Activated CD4-positive, alpha-beta T cell treated with anti-CD3 and anti-CD28 coated beads, Interleukin-2, amount 10 ng/mL, durations not matched to agents 24 days and 14 days (primary cell): ENCODE measurements around the gene E2F4. TPM values are rescaled to one million over a fixed set of nuclear protein-coding genes. Genes with fewer than 3 reads are reported as not detected.
A peak's percentile ranks its signal among the peaks of the same experiment; 100 is the strongest.

ENCODE experiments used
- DNase-seq: peaks from one replicate; pipeline ENCODE4 v3.0.0; 2022
- H3K27ac Mint-ChIP-seq: one replicate; pipeline ENCODE4 v1.8.0; 2022; ENCODE audit warnings: mild to moderate bottlenecking, mixed read lengths
- H3K27me3 Mint-ChIP-seq: one replicate; pipeline ENCODE4 v1.8.0; 2022; ENCODE audit warnings: mixed read lengths
- H3K36me3 Mint-ChIP-seq: one replicate; pipeline ENCODE4 v1.8.0; 2022; ENCODE audit warnings: low read depth, mild to moderate bottlenecking, mixed read lengths
- H3K4me1 Mint-ChIP-seq: one replicate; pipeline ENCODE4 v1.8.0; 2021; ENCODE audit warnings: mixed read lengths
- H3K4me3 Mint-ChIP-seq: one replicate; pipeline ENCODE4 v1.8.0; 2022; ENCODE audit warnings: mild to moderate bottlenecking, moderate library complexity, mixed read lengths
- H3K9me3 Mint-ChIP-seq: one replicate; pipeline ENCODE4 v1.8.0; 2021; ENCODE audit warnings: mixed read lengths
- intact Hi-C: fragments of 100-400 bp; cut with micrococcal nuclease; formaldehyde crosslinking; loops from one replicate; pipeline ENCODE4 v1.15.1; 2023
- total RNA-seq: library from RNA; stranded (reverse); gene quantifications from 2 replicates; pipeline ENCODE4 v1.2.3, GENCODE V29; 2022

E2F4 gene
- total RNA-seq, 1 donor from 2014 or later: 166 TPM

GRCh38 chr16:67185651-67186134, 6.3 kb upstream of the E2F4 start:
- peak overlapping the region; percentile 75 for H3K27ac Mint-ChIP-seq
- peaks cover 8% of the 10 kb centered on the region for H3K27me3 Mint-ChIP-seq
- H3K9me3 Mint-ChIP-seq: no peaks in the 10 kb centered on the region
- intact Hi-C loops: loop anchor here (1.0 kb wide), 3 partner anchors 167 to 231 kb away; no protein-coding TSS in a partner anchor
- H3K36me3 Mint-ChIP-seq: no peaks in the 10 kb centered on the region
- no peak overlapping the region for H3K4me3 Mint-ChIP-seq
- peaks cover 8% of the 10 kb centered on the region for H3K4me1 Mint-ChIP-seq
- no peak for DNase-seq

- H3K4me1 Mint-ChIP-seq: peaks cover 12% of the 10 kb centered on the region
- H3K36me3 Mint-ChIP-seq: peaks cover 2% of the 10 kb centered on the region
- peaks cover 8% of the 10 kb centered on the region for H3K27me3 Mint-ChIP-seq
- H3K27ac Mint-ChIP-seq: no peak overlapping the region
- DNase-seq: no peak
- no peak overlapping the region for H3K4me3 Mint-ChIP-seq
- intact Hi-C loops: no loop called here
- no peaks in the 10 kb centered on the region for H3K9me3 Mint-ChIP-seq
These were observed 5.4 kb upstream of the E2F4 start for GRCh38 chr16:67186550-67186950.

- H3K36me3 Mint-ChIP-seq: peaks cover 4% of the 10 kb centered on the region
These were observed 4.6 kb upstream of the E2F4 start for GRCh38 chr16:67187175-67187890.

GRCh38 chr16:67188323-67188722, 3.6 kb upstream of the E2F4 start:
- Mint-ChIP-seq H3K4me3 (no peak overlapping the region), H3K36me3 (peaks cover 12% of the 10 kb centered on the region), H3K9me3 (no peaks in the 10 kb centered on the region), H3K27me3 (peaks cover 8% of the 10 kb centered on the region), H3K4me1 (peaks cover 22% of the 10 kb centered on the region), H3K27ac (no peak overlapping the region)
- intact Hi-C loops: no loop called here
- DNase-seq: no peak

More at GRCh38 chr16:67187175-67187890, 4.6 kb upstream of the E2F4 start:
- intact Hi-C loops: no loop called here
- Mint-ChIP-seq H3K4me3 (no peak overlapping the region), H3K4me1 (peaks cover 16% of the 10 kb centered on the region), H3K27me3 (peaks cover 8% of the 10 kb centered on the region), H3K27ac (no peak overlapping the region), H3K9me3 (no peaks in the 10 kb centered on the region)
- no peak for DNase-seq

GRCh38 chr16:67188798-67189197, 3.2 kb upstream of the E2F4 start:
- no peak overlapping the region for H3K27ac Mint-ChIP-seq
- peaks cover 27% of the 10 kb centered on the region for H3K4me1 Mint-ChIP-seq
- intact Hi-C loops: no loop called here
- DNase-seq: no peak
- H3K9me3 Mint-ChIP-seq: no peaks in the 10 kb centered on the region
- H3K36me3 Mint-ChIP-seq: peaks cover 17% of the 10 kb centered on the region
- no peak overlapping the region for H3K4me3 Mint-ChIP-seq
- peaks cover 8% of the 10 kb centered on the region for H3K27me3 Mint-ChIP-seq

GRCh38 chr16:67190041-67190440, 1.9 kb upstream of the E2F4 start, which contains the start of gene EXOC3L1:
TSS of gene EXOC3L1 (minus strand) at chr16:67190136. CDS start at chr16:67189676, 460 bp downstream.
- H3K27ac Mint-ChIP-seq: no peak within 1 kb of the TSS
- no peak within 1 kb of the TSS for H3K4me3 Mint-ChIP-seq
- DNase-seq: no peak
- H3K4me1 Mint-ChIP-seq: peaks cover 32% of the 10 kb centered on the region
- no peaks in the 10 kb centered on the region for H3K9me3 Mint-ChIP-seq
- H3K27me3 Mint-ChIP-seq: peaks cover 7% of the 10 kb centered on the region
- H3K36me3 Mint-ChIP-seq: peaks cover 27% of the 10 kb centered on the region
- intact Hi-C loops: no loop called here

- Mint-ChIP-seq H3K27ac (peak overlapping the region; percentile 88), H3K9me3 (no peaks in the 10 kb centered on the region), H3K36me3 (peaks cover 34% of the 10 kb centered on the region), H3K4me3 (no peak overlapping the region), H3K27me3 (peaks cover under 1% of the 10 kb centered on the region), H3K4me1 (peaks cover 25% of the 10 kb centered on the region)
- intact Hi-C loops: no loop called here
- DNase-seq: no peak
These were observed 1.2 kb upstream of the E2F4 start for GRCh38 chr16:67190448-67191399.

- Mint-ChIP-seq H3K36me3 (peaks cover 40% of the 10 kb centered on the region), H3K9me3 (no peaks in the 10 kb centered on the region), H3K4me1 (peaks cover 25% of the 10 kb centered on the region), H3K27ac (peak overlapping the region; percentile 88), H3K4me3 (peak overlapping the region; percentile 93), H3K27me3 (no peaks in the 10 kb centered on the region)
- intact Hi-C loops: no loop called here
- no peak for DNase-seq
These were observed 452 bp upstream of the E2F4 start for GRCh38 chr16:67191411-67191994.

- Mint-ChIP-seq H3K27ac (peak overlapping the region; percentile 88), H3K36me3 (peaks cover 51% of the 10 kb centered on the region), H3K9me3 (no peaks in the 10 kb centered on the region), H3K4me3 (peak overlapping the region; percentile 93), H3K4me1 (peaks cover 34% of the 10 kb centered on the region), H3K27me3 (no peaks in the 10 kb centered on the region)
- intact Hi-C loops: loop anchor here (1.0 kb wide), 2 partner anchors 10 to 33 kb away; partner anchors contain the start of gene MATCAP1
- DNase-seq: no peak
These were observed 916 bp downstream of the E2F4 start for GRCh38 chr16:67192781-67193361.

GRCh38 chr16:67193536-67193935, 1.6 kb downstream of the E2F4 start:
- DNase-seq: no peak
- Mint-ChIP-seq H3K27me3 (no peaks in the 10 kb centered on the region), H3K4me1 (peaks cover 34% of the 10 kb centered on the region), H3K9me3 (no peaks in the 10 kb centered on the region), H3K36me3 (peaks cover 58% of the 10 kb centered on the region), H3K4me3 (peak overlapping the region; percentile 93), H3K27ac (peak overlapping the region; percentile 34)
- intact Hi-C loops: no loop called here

GRCh38 chr16:67194260-67194659, 2.3 kb downstream of the E2F4 start:
- H3K9me3 Mint-ChIP-seq: no peaks in the 10 kb centered on the region
- peaks cover 58% of the 10 kb centered on the region for H3K36me3 Mint-ChIP-seq
- peaks cover 34% of the 10 kb centered on the region for H3K4me1 Mint-ChIP-seq
- no peaks in the 10 kb centered on the region for H3K27me3 Mint-ChIP-seq
- intact Hi-C loops: no loop called here
- peak overlapping the region; percentile 93 for H3K4me3 Mint-ChIP-seq
- no peak for DNase-seq
- no peak overlapping the region for H3K27ac Mint-ChIP-seq

- Mint-ChIP-seq H3K27ac (no peak overlapping the region), H3K4me1 (peaks cover 34% of the 10 kb centered on the region), H3K4me3 (no peak overlapping the region), H3K9me3 (no peaks in the 10 kb centered on the region), H3K27me3 (no peaks in the 10 kb centered on the region), H3K36me3 (peaks cover 67% of the 10 kb centered on the region)
- intact Hi-C loops: no loop called here
- no peak for DNase-seq
These were observed 3.7 kb downstream of the E2F4 start for GRCh38 chr16:67195676-67196075.

GRCh38 chr16:67196881-67197280, 4.9 kb downstream of the E2F4 start:
- DNase-seq: no peak
- Mint-ChIP-seq H3K36me3 (peaks cover 68% of the 10 kb centered on the region), H3K4me1 (peaks cover 27% of the 10 kb centered on the region), H3K27me3 (no peaks in the 10 kb centered on the region), H3K27ac (no peak overlapping the region), H3K4me3 (no peak overlapping the region), H3K9me3 (no peaks in the 10 kb centered on the region)
- intact Hi-C loops: no loop called here
